Mucosa of stomach (tissue), 1 donor: ENCODE measurements around the gene TMEM130.

Experiments
- H3K27me3 ChIP-seq: one replicate; pipeline ENCODE4 v1.7.0; 2013; ENCODE audit warnings: mild to moderate bottlenecking, low read length; ENCODE audit not compliant: control insufficient read depth, insufficient read depth
- H3K36me3 ChIP-seq: one replicate; pipeline ENCODE4 v1.7.0; 2013; ENCODE audit warnings: low read length; ENCODE audit not compliant: control insufficient read depth, insufficient read depth
- H3K4me1 ChIP-seq: one replicate; pipeline ENCODE4 v1.7.0; 2013; ENCODE audit warnings: mild to moderate bottlenecking, low read length; ENCODE audit not compliant: control insufficient read depth, insufficient read depth
- H3K4me3 ChIP-seq: one replicate; pipeline ENCODE4 v1.7.0; 2013; ENCODE audit warnings: low read length
- H3K9ac ChIP-seq: one replicate; pipeline ENCODE4 v1.7.0; 2013; ENCODE audit warnings: mild to moderate bottlenecking, low read length, moderate library complexity
- H3K9me3 ChIP-seq: one replicate; pipeline ENCODE4 v1.7.0; 2013; ENCODE audit warnings: mild to moderate bottlenecking, low read length, moderate library complexity; ENCODE audit not compliant: control insufficient read depth
- donor health status: Pancreatic carcinoma.

Gene TMEM130

GRCh38 chr7:98899816-98900215 lies 30.0 kb upstream of the TMEM130 start:
- Histone ChIP-seq H3K4me3 (no peak overlapping the region), H3K36me3 (no peaks in the 10 kb centered on the region), H3K4me1 (no peaks in the 10 kb centered on the region), H3K27me3 (no peaks in the 10 kb centered on the region), H3K9ac (no peak overlapping the region), H3K9me3 (no peaks in the 10 kb centered on the region)

- H3K9me3 ChIP-seq: no peaks in the 10 kb centered on the region
- H3K4me1 ChIP-seq: no peaks in the 10 kb centered on the region
- no peaks in the 10 kb centered on the region for H3K27me3 ChIP-seq
- no peak overlapping the region for H3K9ac ChIP-seq
- H3K36me3 ChIP-seq: no peaks in the 10 kb centered on the region
- no peak overlapping the region for H3K4me3 ChIP-seq
These were observed 22.8 kb upstream of the TMEM130 start for GRCh38 chr7:98892609-98893008.

- Histone ChIP-seq H3K9me3 (no peaks in the 10 kb centered on the region), H3K9ac (no peak overlapping the region), H3K4me3 (no peak overlapping the region), H3K4me1 (peaks cover 6% of the 10 kb centered on the region), H3K27me3 (no peaks in the 10 kb centered on the region), H3K36me3 (peaks cover 6% of the 10 kb centered on the region)
These were observed 17.2 kb upstream of the TMEM130 start for GRCh38 chr7:98887038-98887437.

- H3K9ac ChIP-seq: no peak overlapping the region
- H3K27me3 ChIP-seq: no peaks in the 10 kb centered on the region
- H3K36me3 ChIP-seq: peaks cover 6% of the 10 kb centered on the region
- H3K4me1 ChIP-seq: peaks cover 6% of the 10 kb centered on the region
- no peak overlapping the region for H3K4me3 ChIP-seq
- H3K9me3 ChIP-seq: no peaks in the 10 kb centered on the region
These were observed 14.6 kb upstream of the TMEM130 start for GRCh38 chr7:98884416-98884815.

GRCh38 chr7:98881561-98882315 lies 11.9 kb upstream of the TMEM130 start:
- no peaks in the 10 kb centered on the region for H3K27me3 ChIP-seq
- H3K9ac ChIP-seq: no peak overlapping the region
- peaks cover 5% of the 10 kb centered on the region for H3K4me1 ChIP-seq
- no peaks in the 10 kb centered on the region for H3K9me3 ChIP-seq
- no peak overlapping the region for H3K4me3 ChIP-seq
- no peaks in the 10 kb centered on the region for H3K36me3 ChIP-seq

GRCh38 chr7:98880485-98880884 lies 10.7 kb upstream of the TMEM130 start:
- H3K4me1 ChIP-seq: peaks cover 4% of the 10 kb centered on the region
- H3K27me3 ChIP-seq: no peaks in the 10 kb centered on the region
- H3K36me3 ChIP-seq: no peaks in the 10 kb centered on the region
- no peaks in the 10 kb centered on the region for H3K9me3 ChIP-seq
- H3K9ac ChIP-seq: no peak overlapping the region
- no peak overlapping the region for H3K4me3 ChIP-seq

GRCh38 chr7:98879979-98880315 lies 10.1 kb upstream of the TMEM130 start:
- Histone ChIP-seq H3K9ac (no peak overlapping the region), H3K4me1 (peaks cover 4% of the 10 kb centered on the region), H3K4me3 (peak overlapping the region; percentile 82)

GRCh38 chr7:98879198-98879978 lies 9.6 kb upstream of the TMEM130 start:
- Histone ChIP-seq H3K4me3 (peak overlapping the region; percentile 82), H3K9me3 (no peaks in the 10 kb centered on the region), H3K9ac (peak overlapping the region; percentile 97), H3K36me3 (no peaks in the 10 kb centered on the region), H3K27me3 (no peaks in the 10 kb centered on the region), H3K4me1 (peaks cover 4% of the 10 kb centered on the region)

More at GRCh38 chr7:98879979-98880315, 10.1 kb upstream of the TMEM130 start:
- no peaks in the 10 kb centered on the region for H3K9me3 ChIP-seq
- H3K36me3 ChIP-seq: no peaks in the 10 kb centered on the region
- no peaks in the 10 kb centered on the region for H3K27me3 ChIP-seq

GRCh38 chr7:98878365-98879197 lies 8.8 kb upstream of the TMEM130 start, which contains the start of gene TRRAP:
TRRAP (plus strand) TSS chr7:98878532; CDS start chr7:98881151, 2,619 bp downstream.
- peaks cover 4% of the 10 kb centered on the region for H3K4me1 ChIP-seq
- H3K9ac ChIP-seq: peak within 1 kb of the TSS; percentile 97
- no peaks in the 10 kb centered on the region for H3K36me3 ChIP-seq
- no peaks in the 10 kb centered on the region for H3K27me3 ChIP-seq
- peak within 1 kb of the TSS; percentile 82 for H3K4me3 ChIP-seq
- no peaks in the 10 kb centered on the region for H3K9me3 ChIP-seq

- no peaks in the 10 kb centered on the region for H3K9me3 ChIP-seq
- H3K36me3 ChIP-seq: no peaks in the 10 kb centered on the region
- H3K27me3 ChIP-seq: no peaks in the 10 kb centered on the region
- peaks cover 4% of the 10 kb centered on the region for H3K4me1 ChIP-seq
- peak overlapping the region; percentile 71 for H3K9ac ChIP-seq
- peak overlapping the region; percentile 19 for H3K4me3 ChIP-seq
These were observed 8.0 kb upstream of the TMEM130 start for GRCh38 chr7:98877692-98878364.

- no peaks in the 10 kb centered on the region for H3K9me3 ChIP-seq
- H3K36me3 ChIP-seq: no peaks in the 10 kb centered on the region
- H3K4me1 ChIP-seq: peaks cover 4% of the 10 kb centered on the region
- no peaks in the 10 kb centered on the region for H3K27me3 ChIP-seq
- no peak overlapping the region for H3K4me3 ChIP-seq
- H3K9ac ChIP-seq: no peak overlapping the region
These were observed 7.3 kb upstream of the TMEM130 start for GRCh38 chr7:98877146-98877545.
